RWPE2 (cell line): Measurements from ENCODE around the gene EGFL7.

Source experiments
- ATAC-seq: fragments of 200-7000 bp; cut with Tn5 transposase; 3 replicates; pipeline ENCODE4 v1.9.1; 2021; ENCODE audit warnings: low read depth
- DNase-seq: peaks from one replicate; pipeline ENCODE4 v3.0.0-alpha.2; 2020; ENCODE audit warnings: low spot score
- H3K27ac ChIP-seq: fragments of 450-650 bp; 2 replicates; pipeline ENCODE4 v1.5.1; 2017; ENCODE audit warnings: mild to moderate bottlenecking; ENCODE audit not compliant: poor library complexity, severe bottlenecking
- H3K27me3 ChIP-seq: fragments of 250-450 bp; sonication (Bioruptor Pico); 2 replicates; pipeline ENCODE4 v1.5.1; 2021; ENCODE audit warnings: mild to moderate bottlenecking, moderate library complexity; ENCODE audit not compliant: insufficient read depth, poor library complexity, severe bottlenecking
- H3K36me3 ChIP-seq: fragments of 250-450 bp; sonication (Bioruptor Pico); 2 replicates; pipeline ENCODE4 v1.5.1; 2020; ENCODE audit warnings: low read depth, mild to moderate bottlenecking, moderate library complexity
- H3K4me1 ChIP-seq: fragments of 250-450 bp; sonication (Bioruptor Pico); 2 replicates; pipeline ENCODE4 v1.5.1; 2021; ENCODE audit warnings: mild to moderate bottlenecking, moderate library complexity; ENCODE audit not compliant: insufficient read depth, poor library complexity, severe bottlenecking
- H3K4me3 ChIP-seq: fragments of 250-450 bp; sonication (Bioruptor Pico); 2 replicates; pipeline ENCODE4 v1.5.1; 2021; ENCODE audit warnings: mild to moderate bottlenecking, moderate library complexity; ENCODE audit not compliant: severe bottlenecking
- H3K9me3 ChIP-seq: fragments of 250-450 bp; sonication (Bioruptor Pico); 2 replicates; pipeline ENCODE4 v1.5.1; 2021; ENCODE audit warnings: mild to moderate bottlenecking, moderate library complexity; ENCODE audit not compliant: severe bottlenecking
- CTCF ChIP-seq: fragments of 450-650 bp; IDR thresholded peaks from one replicate; pipeline ENCODE4 v1.5.1; 2017; ENCODE audit warnings: mild to moderate bottlenecking, moderate library complexity; ENCODE audit not compliant: poor library complexity, severe bottlenecking

EGFL7 gene

GRCh38 chr9:136668983-136669790 lies 6.5 kb downstream of the EGFL7 start:
- H3K27ac ChIP-seq = no peak overlapping the region
- no peaks in the 10 kb centered on the region for H3K4me1 ChIP-seq
- no peak for DNase-seq
- 0 out of 3 replicates have a peak, but pooled peaks have one; percentile 6 for ATAC-seq
- no peak overlapping the region for H3K4me3 ChIP-seq
- H3K9me3 ChIP-seq = no peaks in the 10 kb centered on the region
- no peak for TF ChIP-seq CTCF
- H3K36me3 ChIP-seq = no peaks in the 10 kb centered on the region; the same call in 1 of the 2 replicates
- no peaks in the 10 kb centered on the region for H3K27me3 ChIP-seq

- Histone ChIP-seq H3K4me1 (no peaks in the 10 kb centered on the region), H3K27me3 (no peaks in the 10 kb centered on the region), H3K36me3 (peaks cover 3% of the 10 kb centered on the region; the same call in 1 of the 2 replicates), H3K27ac (no peak overlapping the region), H3K9me3 (no peaks in the 10 kb centered on the region), H3K4me3 (no peak overlapping the region)
- no peak for TF ChIP-seq CTCF
- no peak for DNase-seq
- no peak for ATAC-seq
These were observed 7.2 kb downstream of the EGFL7 start for GRCh38 chr9:136669791-136670464.

GRCh38 chr9:136670576-136671253 lies 8.0 kb downstream of the EGFL7 start:
- TF ChIP-seq CTCF = no peak
- H3K36me3 ChIP-seq = peaks cover 3% of the 10 kb centered on the region; the same call in 1 of the 2 replicates
- no peaks in the 10 kb centered on the region for H3K27me3 ChIP-seq
- no peak overlapping the region for H3K4me3 ChIP-seq
- DNase-seq (no peak), ATAC-seq (no peak)
- no peaks in the 10 kb centered on the region for H3K4me1 ChIP-seq
- H3K9me3 ChIP-seq = no peaks in the 10 kb centered on the region
- no peak overlapping the region for H3K27ac ChIP-seq

GRCh38 chr9:136671254-136671614 lies 8.5 kb downstream of the EGFL7 start:
- H3K4me1 ChIP-seq = no peaks in the 10 kb centered on the region
- H3K27ac ChIP-seq = no peak overlapping the region
- peaks cover 3% of the 10 kb centered on the region; the same call in 1 of the 2 replicates for H3K36me3 ChIP-seq
- H3K27me3 ChIP-seq = no peaks in the 10 kb centered on the region
- H3K9me3 ChIP-seq = no peaks in the 10 kb centered on the region
- H3K4me3 ChIP-seq = no peak overlapping the region
- DNase-seq = no peak
- no peak; the same call in 2 of the 3 replicates for ATAC-seq
- no peak for TF ChIP-seq CTCF
